Tibial nerve (tissue), 4 donors: Measurements from ENCODE around the gene RBM19. TPM values are rescaled to one million over a fixed set of nuclear protein-coding genes. Genes with fewer than 3 reads are reported as not detected.

ENCODE experiments used
- DNase-seq, 2 donors: peaks; one replicate each; pipeline ENCODE4 v3.0.0-alpha.2; 2019; ENCODE audit warnings: low spot score in 2 of 2
- H3K27ac ChIP-seq, 4 donors: fragments of 200-600 bp; sonication (generic) in 3 of 4; one replicate each; pipeline ENCODE4 v1.5.1; 2017 to 2019; ENCODE audit warnings: mild to moderate bottlenecking in 1 of 4
- H3K27me3 ChIP-seq, 2 donors: fragments of 200-600 bp; sonication (generic) in 1 of 2; one replicate each; pipeline versions ENCODE4 v1.5.1 to v1.6.0; 2017 to 2019
- H3K36me3 ChIP-seq, 3 donors: fragments of 200-600 bp; sonication (generic); one replicate each; pipeline ENCODE4 v1.5.1; 2018 to 2019
- H3K4me1 ChIP-seq, 4 donors: fragments of 200-600 bp; sonication (generic) in 3 of 4; one replicate each; pipeline ENCODE4 v1.5.1; 2017 to 2019
- H3K4me3 ChIP-seq, 4 donors: fragments of 200-600 bp; sonication (generic) in 3 of 4; one replicate each; pipeline ENCODE4 v1.5.1; 2017 to 2019; ENCODE audit warnings: mild to moderate bottlenecking in 1 of 4, moderate library complexity in 1 of 4
- H3K9me3 ChIP-seq, 4 donors: fragments of 200-600 bp; sonication (generic) in 3 of 4; one replicate each; pipeline ENCODE4 v1.5.1; 2017 to 2019
- CTCF ChIP-seq, 5 experiments: fragments of 200-600 bp in 3 of 5; fragments of 450-650 bp in 2 of 5; sonication (generic) in 3 of 5; IDR thresholded peaks; one replicate each; pipeline ENCODE4 v1.5.1; 2016 to 2019; ENCODE audit warnings: antibody characterized with exemption in 5 of 5, mild to moderate bottlenecking in 3 of 5, moderate library complexity in 2 of 5
- EP300 ChIP-seq, 2 donors: sonication (generic); formaldehyde crosslinking; IDR thresholded peaks; one replicate each; pipeline ENCODE4 v1.6.1; 2017; ENCODE audit warnings: antibody characterized with exemption in 2 of 2, mild to moderate bottlenecking in 1 of 2
- POLR2A ChIP-seq, 2 donors: fragments of 450-650 bp; IDR thresholded peaks; one replicate each; pipeline ENCODE4 v1.6.1; 2017; ENCODE audit warnings: antibody characterized with exemption in 2 of 2, mild to moderate bottlenecking in 2 of 2, moderate library complexity in 2 of 2
- WGBS, 2 donors: methylation state at CpG; one replicate each; pipeline ENCODE4 v1.1.5; 2018; 5-methylcytosine and 5-hydroxymethylcytosine counted together
- total RNA-seq, 4 donors: library from RNA; depleted of rRNA; stranded (reverse); fragments of >200 nt; gene quantifications; one replicate each; pipeline ENCODE4 v1.1.0, GENCODE V29; 2016

The RBM19 gene
- total RNA-seq, 4 donors from 2014 or later: 32.0 to 57.9 (median 38.9) TPM

- no peak for DNase-seq
- Histone ChIP-seq H3K9me3 (no peaks in the 10 kb centered on the region), H3K27ac (no peak overlapping the region), H3K4me3 (no peak overlapping the region), H3K27me3 (no peaks in the 10 kb centered on the region), H3K36me3 (peaks cover 0 to 19% (median 0%) of the 10 kb centered on the region in 3 donors), H3K4me1 (peaks cover 0 to 18% (median 0%) of the 10 kb centered on the region in 4 donors)
- no peak for TF ChIP-seq POLR2A (IDR thresholded peaks at IDR 0.05)
- no peak for TF ChIP-seq EP300 (IDR thresholded peaks at IDR 0.05)
- no peak for TF ChIP-seq CTCF (IDR thresholded peaks at IDR 0.05)
- WGBS, 2 donors: 65 to 81% methylated on average over 8 of the region's 8 CpGs
Measured at GRCh38 chr12:113850309-113851056, 115.6 kb downstream of the RBM19 start.

DNA sequence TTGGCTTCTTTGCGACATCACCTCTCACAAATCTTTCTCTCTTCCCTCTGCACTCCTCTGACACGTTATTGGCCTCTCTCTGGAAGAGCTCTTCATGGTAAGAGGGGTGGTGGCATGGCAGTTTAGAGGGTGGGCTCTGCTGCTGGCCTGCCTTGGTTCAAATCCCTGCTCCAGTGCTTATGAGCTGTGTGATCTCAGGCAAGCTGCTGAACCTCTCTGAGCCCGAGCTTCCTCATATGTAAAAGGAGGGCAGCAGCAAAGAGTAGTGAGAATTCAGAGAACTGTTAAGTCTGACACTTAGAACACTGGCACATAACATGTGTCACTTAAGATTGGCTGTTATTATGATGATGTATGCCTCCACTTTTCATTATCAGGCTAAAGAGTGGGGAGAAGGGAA lies 118.3 kb downstream of the RBM19 start:
- 72 to 73% methylated on average over 3 of the region's 3 CpGs for WGBS, 2 donors
- H3K27ac ChIP-seq: no peak overlapping the region
- H3K27me3 ChIP-seq: no peaks in the 10 kb centered on the region
- DNase-seq: no peak
- H3K9me3 ChIP-seq: no peaks in the 10 kb centered on the region
- H3K36me3 ChIP-seq: peaks cover 0 to 35% (median 0%) of the 10 kb centered on the region in 3 donors
- H3K4me3 ChIP-seq: no peak overlapping the region
- peaks cover 0 to 9% (median 0%) of the 10 kb centered on the region in 4 donors for H3K4me1 ChIP-seq
- TF ChIP-seq POLR2A (IDR thresholded peaks at IDR 0.05): no peak
- TF ChIP-seq EP300 (IDR thresholded peaks at IDR 0.05): no peak
- no peak for TF ChIP-seq CTCF (IDR thresholded peaks at IDR 0.05)

- 82% methylated on average over 18 of the region's 18 CpGs for WGBS, 2 donors
- TF ChIP-seq POLR2A (IDR thresholded peaks at IDR 0.05) (no peak), EP300 (IDR thresholded peaks at IDR 0.05) (no peak), CTCF (IDR thresholded peaks at IDR 0.05) (no peak)
- peaks cover 0 to 42% (median 0%) of the 10 kb centered on the region in 3 donors for H3K36me3 ChIP-seq
Measured at GRCh38 chr12:113846883-113847755, 119.0 kb downstream of the RBM19 start.

DNA sequence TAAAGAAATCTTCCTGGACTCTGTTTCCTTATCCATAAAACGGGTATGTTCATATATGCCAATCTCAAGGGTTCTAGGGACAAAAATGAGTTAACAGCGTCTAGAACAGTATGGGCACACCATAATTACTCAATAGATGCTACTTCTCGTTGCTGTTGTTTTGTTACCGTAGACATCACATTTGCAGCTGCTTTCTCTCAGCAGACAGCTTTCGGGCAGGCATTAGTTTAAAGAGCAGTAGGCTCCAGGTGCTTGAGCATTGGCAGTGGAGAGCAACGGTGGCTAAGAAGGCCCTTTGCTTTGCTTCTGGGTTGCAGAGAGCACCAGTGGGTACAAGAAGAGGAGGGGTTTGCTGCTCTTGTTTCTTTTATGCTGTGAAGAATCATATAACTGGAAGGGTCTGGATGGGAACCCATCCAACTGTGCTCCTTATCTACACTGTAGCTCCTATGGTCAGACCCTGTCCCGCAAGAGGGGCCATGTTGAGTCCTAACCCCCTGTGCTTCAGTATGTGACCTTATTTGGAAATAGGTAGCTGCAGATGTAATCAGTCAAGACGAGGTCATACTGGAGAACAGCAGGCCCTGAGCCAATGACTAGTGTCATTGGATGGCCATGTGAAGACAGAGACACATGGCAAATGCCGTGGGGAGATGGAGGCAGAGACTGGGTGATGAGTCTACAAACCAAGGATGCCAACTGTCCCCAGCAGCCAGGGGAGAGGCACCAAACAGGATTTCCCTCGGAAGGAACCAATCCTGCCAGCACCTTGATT lies 120.0 kb downstream of the RBM19 start:
- no peak for TF ChIP-seq CTCF (IDR thresholded peaks at IDR 0.05)
- no peak for TF ChIP-seq POLR2A (IDR thresholded peaks at IDR 0.05)
- TF ChIP-seq EP300 (IDR thresholded peaks at IDR 0.05): no peak
- Histone ChIP-seq H3K4me1 (peaks cover 0 to 8% (median 0%) of the 10 kb centered on the region in 4 donors), H3K36me3 (peaks cover 0 to 50% (median 0%) of the 10 kb centered on the region in 3 donors), H3K27ac (no peak overlapping the region), H3K9me3 (no peaks in the 10 kb centered on the region), H3K4me3 (no peak overlapping the region), H3K27me3 (no peaks in the 10 kb centered on the region)
- WGBS, 2 donors: 86 to 88% methylated on average over 9 to 10 of the region's 10 CpGs
- DNase-seq: no peak

More at GRCh38 chr12:113846883-113847755, 119.0 kb downstream of the RBM19 start:
- Histone ChIP-seq H3K27ac (no peak overlapping the region), H3K4me1 (peaks cover 0 to 8% (median 0%) of the 10 kb centered on the region in 4 donors), H3K9me3 (no peaks in the 10 kb centered on the region), H3K27me3 (no peaks in the 10 kb centered on the region), H3K4me3 (no peak overlapping the region)
- no peak for DNase-seq
